Upper lobe of left lung (tissue), 6 donors: ENCODE data around the gene SLC32A1. TPM values are rescaled to one million over a fixed set of nuclear protein-coding genes. Genes with fewer than 3 reads are reported as not detected.

Source experiments
- small RNA-seq, 4 donors: library from RNA; depleted of rRNA; stranded (forward); fragments of <200 nt; gene quantifications; one replicate each; pipeline ENCODE3, GENCODE V24; 2016
- total RNA-seq, 6 donors: library from RNA; depleted of rRNA in 4 of 6; stranded (reverse); fragments of >200 nt in 4 of 6; gene quantifications; one replicate each; pipeline versions ENCODE4 v1.1.0 to v1.2.1, GENCODE V29; 2016 to 2021
- donor health status: DM: no; HTN: no; CAD: no; lungs with moderate emphysema.
- donor health status: DM: no; HTN: yes; CAD: no; lungs with severe emphysema.

The SLC32A1 gene
- total RNA-seq, 6 donors from 2014 or later = not detected

Small RNA genes within 50 kb of the gene (small RNA-seq; reads per million reads assigned to genes)
- gene RF00017 = 0 reads per million in 4 donors

Other genes starting within 250 kb of the SLC32A1 start
- under 1 TPM in 1 of 6 donors, not detected in 5; 0.29 TPM for gene ADIG, start 143.3 kb upstream of the SLC32A1 start, total RNA-seq
- 10 to 100 TPM in 1 of 6 donors, 1 to 10 TPM in 1, under 1 TPM in 4; 0.29 to 22.0 (median 0.52) TPM for gene ARHGAP40, start 122.7 kb upstream of the SLC32A1 start, total RNA-seq
- 10 to 100 TPM in 1 of 6 donors, 1 to 10 TPM in 5; 7.2 to 23.0 (median 8.8) TPM for gene ACTR5, start 24.0 kb downstream of the SLC32A1 start, total RNA-seq
- 10 to 100 TPM in 2 of 6 donors, 1 to 10 TPM in 4; 7.4 to 16.8 (median 8.8) TPM for gene PPP1R16B, start 81.2 kb downstream of the SLC32A1 start, total RNA-seq
- 1 to 10 TPM; 1.0 to 4.8 (median 3.0) TPM for gene FAM83D, start 201.9 kb downstream of the SLC32A1 start, total RNA-seq
- gene DHX35, start 237.9 kb downstream of the SLC32A1 start, total RNA-seq = 10 to 100 TPM in 4 of 6 donors, 1 to 10 TPM in 2; 9.6 to 40.9 (median 12.0) TPM